PC-9 (cell line): ENCODE measurements around the gene TMEM60. TPM values are rescaled to one million over a fixed set of nuclear protein-coding genes. Genes with fewer than 3 reads are reported as not detected.

Source experiments
- BruUV-seq: library from RNA; stranded (reverse); fragments of 400-500 nt; replicated peaks from 2 replicates; lab custom pipeline; 2021; lab: Mats Ljungman, UMichigan
- CTCF ChIA-PET: fragments of 300-600 bp; sonication (Branson Sonifier 250); formaldehyde crosslinking; loops from one replicate; lab custom pipeline; 2022; ENCODE audit warnings: antibody characterized with exemption; lab: Charles Lee
- POLR2A ChIA-PET: fragments of 300-600 bp; sonication (Branson Sonifier 250); formaldehyde crosslinking; loops from one replicate; lab custom pipeline; 2022; ENCODE audit warnings: antibody characterized with exemption; ENCODE audit not compliant: unreplicated experiment; lab: Charles Lee
- DNase-seq, 2 experiments: peaks; one replicate each; pipeline versions ENCODE4 v3.0.0 to v3.0.0-alpha.2; 2015 to 2022; ENCODE audit warnings: mixed read lengths in 1 of 2
- H2AFZ ChIP-seq: fragments of 200-600 bp; sonication (generic); 2 replicates; pipeline ENCODE4 v1.8.1; 2017; ENCODE audit warnings: antibody characterized with exemption
- H3F3A ChIP-seq: fragments of 200-600 bp; sonication (generic); 2 replicates; pipeline ENCODE4 v1.8.1; 2017; ENCODE audit warnings: antibody characterized with exemption, mild to moderate bottlenecking, low read depth; ENCODE audit not compliant: insufficient read depth
- H3K27ac ChIP-seq: fragments of 200-600 bp; sonication (generic); 2 replicates; pipeline ENCODE4 v1.6.1; 2016; ENCODE audit warnings: mixed run types
- H3K27me3 ChIP-seq: fragments of 200-600 bp; sonication (generic); 2 replicates; pipeline ENCODE4 v1.6.1; 2016; ENCODE audit warnings: low read depth, mixed run types; ENCODE audit not compliant: insufficient read depth
- H3K36me3 ChIP-seq: fragments of 200-600 bp; sonication (generic); 2 replicates; pipeline ENCODE4 v1.6.1; 2016; ENCODE audit warnings: low read depth, mixed run types
- H3K4me1 ChIP-seq: fragments of 200-600 bp; sonication (generic); replicated peaks from 2 replicates; pipeline ENCODE4 v1.6.1; 2016; ENCODE audit warnings: mixed run types; ENCODE audit not compliant: insufficient read depth
- H3K4me2 ChIP-seq: fragments of 200-600 bp; sonication (generic); 2 replicates; pipeline ENCODE4 v1.6.1; 2017; ENCODE audit warnings: mixed run types
- H3K4me3 ChIP-seq: fragments of 200-600 bp; sonication (generic); 2 replicates; pipeline ENCODE4 v1.6.1; 2016; ENCODE audit warnings: mixed run types
- H3K79me2 ChIP-seq: fragments of 200-600 bp; sonication (generic); 2 replicates; pipeline ENCODE4 v1.6.1; 2017; ENCODE audit warnings: low read depth, mixed run types
- H3K9me2 ChIP-seq: fragments of 200-600 bp; sonication (generic); 2 replicates; pipeline ENCODE4 v1.8.1; 2017; ENCODE audit warnings: mild to moderate bottlenecking; ENCODE audit not compliant: insufficient read depth
- H3K9me3 ChIP-seq: fragments of 200-600 bp; sonication (generic); 2 replicates; pipeline ENCODE4 v1.8.1; 2016; ENCODE audit warnings: low read depth; ENCODE audit not compliant: insufficient read depth
- H4K20me1 ChIP-seq: fragments of 200-600 bp; sonication (generic); 2 replicates; pipeline ENCODE4 v1.8.1; 2017; ENCODE audit not compliant: insufficient read depth
- CTCF ChIP-seq: fragments of 200-600 bp; sonication (generic); conservative IDR thresholded peaks from 2 replicates; pipeline ENCODE4 v1.6.1; 2017; ENCODE audit warnings: mixed run types, antibody characterized with exemption, mild to moderate bottlenecking, moderate library complexity
- EZH2 ChIP-seq: fragments of 200-600 bp; sonication (generic); IDR thresholded peaks from 2 replicates; pipeline ENCODE4 v1.8.0; 2017; ENCODE audit warnings: antibody characterized with exemption, low read depth
- intact Hi-C: fragments of 100-400 bp; cut with micrococcal nuclease; formaldehyde crosslinking; loops from one replicate; pipeline ENCODE4 v1.10.0; 2022; ENCODE audit not compliant: unreplicated experiment
- total RNA-seq: library from RNA; stranded (reverse); gene quantifications from 2 replicates; pipeline ENCODE4 v1.2.3, GENCODE V29; 2021

Gene TMEM60
- total RNA-seq, 1 experiment from 2014 or later = 29.1 TPM

DNA sequence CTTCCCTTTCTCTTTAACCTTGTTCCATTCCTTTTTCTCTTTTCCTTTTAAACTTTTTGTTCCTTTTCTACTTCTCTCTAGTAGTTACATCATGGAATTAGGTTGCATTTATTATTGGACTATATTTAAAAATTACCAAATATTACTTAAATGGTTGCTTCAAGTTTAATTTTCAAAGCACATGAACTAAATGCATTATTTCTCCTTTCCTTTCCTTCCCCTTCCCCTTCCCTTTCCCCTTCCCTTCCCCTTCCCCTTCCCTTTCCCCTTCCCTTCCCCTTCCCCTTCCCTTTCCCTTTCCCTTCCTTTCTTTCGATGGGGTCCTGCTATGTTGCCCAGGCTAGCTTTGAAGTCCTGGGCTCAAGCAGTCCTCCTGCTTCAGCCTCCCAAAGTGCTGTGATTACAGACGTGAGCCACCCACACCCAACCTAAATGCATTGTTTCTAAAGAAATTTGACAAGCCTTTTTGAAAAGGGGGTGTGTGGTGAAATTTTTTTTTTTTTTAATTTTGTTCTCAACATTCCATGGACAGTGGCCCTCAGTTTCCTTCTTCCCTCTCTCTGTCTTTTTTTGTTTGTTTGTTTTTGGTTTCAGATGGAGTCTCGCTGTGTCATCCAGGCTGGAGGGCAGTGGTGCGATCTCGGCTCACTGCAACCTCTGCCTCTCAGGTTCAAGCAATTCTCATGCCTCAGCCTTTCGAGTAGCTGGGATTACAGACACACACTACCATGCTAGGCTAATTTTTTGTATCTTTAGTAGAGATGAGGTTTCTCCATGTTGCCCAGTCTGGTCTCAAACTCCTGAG is 31.2 kb downstream of the TMEM60 start:
- Histone ChIP-seq H3K9me2 (no peaks in the 10 kb centered on the region), H3K27ac (no peak overlapping the region), H3K4me1 (no peaks in the 10 kb centered on the region), H4K20me1 (no peaks in the 10 kb centered on the region), H3K79me2 (peaks cover 12% of the 10 kb centered on the region), H2AFZ (no peak overlapping the region), H3K4me3 (no peak overlapping the region), H3K27me3 (no peaks in the 10 kb centered on the region), H3K4me2 (no peak overlapping the region), H3F3A (peaks cover 15% of the 10 kb centered on the region), H3K9me3 (no peaks in the 10 kb centered on the region), H3K36me3 (no peaks in the 10 kb centered on the region)
- no TSS peak for BruUV-seq
- ChIA-PET POLR2A (no interaction called here), CTCF (interaction anchor here (0.9 kb wide), 1 partner anchor 108 kb away, joined by 6 read pairs; no protein-coding TSS in a partner anchor)
- TF ChIP-seq CTCF (no peak), EZH2 (no peak)
- intact Hi-C loops = no loop called here
- DNase-seq = no peak

GRCh38 chr7:77765906-77766800 is 32.1 kb downstream of the TMEM60 start:
- H3F3A ChIP-seq = peaks cover 15% of the 10 kb centered on the region
- no peaks in the 10 kb centered on the region for H3K9me2 ChIP-seq
- H3K4me2 ChIP-seq = no peak overlapping the region
- H4K20me1 ChIP-seq = no peaks in the 10 kb centered on the region
- POLR2A ChIA-PET = no interaction called here
- H3K9me3 ChIP-seq = no peaks in the 10 kb centered on the region
- H3K27ac ChIP-seq = no peak overlapping the region
- no peak for TF ChIP-seq EZH2
- H3K36me3 ChIP-seq = no peaks in the 10 kb centered on the region
- H3K4me1 ChIP-seq = no peaks in the 10 kb centered on the region
- CTCF ChIA-PET = interaction anchor here (0.9 kb wide), 1 partner anchor 107 kb away, joined by 6 read pairs; no protein-coding TSS in a partner anchor
- intact Hi-C loops = no loop called here
- peaks cover 12% of the 10 kb centered on the region for H3K79me2 ChIP-seq
- no TSS peak for BruUV-seq
- no peak overlapping the region for H3K4me3 ChIP-seq
- DNase-seq = no peak
- no peak overlapping the region for H2AFZ ChIP-seq
- no peaks in the 10 kb centered on the region for H3K27me3 ChIP-seq

GRCh38 chr7:77765481-77765880 is 32.8 kb downstream of the TMEM60 start:
- Histone ChIP-seq H4K20me1 (no peaks in the 10 kb centered on the region), H3F3A (peaks cover 15% of the 10 kb centered on the region), H3K27ac (no peak overlapping the region), H3K4me1 (no peaks in the 10 kb centered on the region), H3K79me2 (peaks cover 12% of the 10 kb centered on the region), H3K27me3 (no peaks in the 10 kb centered on the region), H3K36me3 (no peaks in the 10 kb centered on the region), H3K9me3 (no peaks in the 10 kb centered on the region), H3K4me2 (no peak overlapping the region), H2AFZ (no peak overlapping the region), H3K9me2 (no peaks in the 10 kb centered on the region), H3K4me3 (no peak overlapping the region)
- no peak for TF ChIP-seq CTCF
- TF ChIP-seq EZH2 = no peak
- intact Hi-C loops = no loop called here
- no peak for DNase-seq
- ChIA-PET POLR2A (interaction anchor here (0.5 kb wide), 1 partner anchor 38 kb away, joined by 8 read pairs; no protein-coding TSS in a partner anchor), CTCF (no interaction called here)
- no TSS peak for BruUV-seq
